ENCODE data around the gene VRK2.

- TF ChIP-seq BRCA1 (IDR thresholded peaks at IDR 0.05; ENCODE audit: low read depth, low read length) (no peak), CTCF (IDR thresholded peaks at IDR 0.05 in 2 of 3, conservative IDR thresholded peaks at IDR 0.05 in 1 of 3; ENCODE audit: control insufficient read depth in 2 of 3, extremely low read depth in 1 of 3, insufficient read depth in 1 of 3, low read depth in 3 of 3, low read length in 3 of 3) (no peak), SP1 (IDR thresholded peaks at IDR 0.05; ENCODE audit: low read depth, low read length) (no peak), MXI1 (IDR thresholded peaks at IDR 0.05; ENCODE audit: low read depth, low read length) (no peak), YY1 (IDR thresholded peaks at IDR 0.05; ENCODE audit: low read depth, low read length) (no peak), FOS (IDR thresholded peaks at IDR 0.05; ENCODE audit: borderline replicate concordance, extremely low read depth, insufficient read length) (no peak), EZH2 (IDR thresholded peaks at IDR 0.05; ENCODE audit: borderline replicate concordance, control insufficient read depth, low read depth, low read length) (no peak), CHD4 (IDR thresholded peaks at IDR 0.05) (no peak), TAF1 (IDR thresholded peaks at IDR 0.05; ENCODE audit: borderline replicate concordance, low read depth, low read length) (no peak)
- TF ChIP-seq, protein P1, sequence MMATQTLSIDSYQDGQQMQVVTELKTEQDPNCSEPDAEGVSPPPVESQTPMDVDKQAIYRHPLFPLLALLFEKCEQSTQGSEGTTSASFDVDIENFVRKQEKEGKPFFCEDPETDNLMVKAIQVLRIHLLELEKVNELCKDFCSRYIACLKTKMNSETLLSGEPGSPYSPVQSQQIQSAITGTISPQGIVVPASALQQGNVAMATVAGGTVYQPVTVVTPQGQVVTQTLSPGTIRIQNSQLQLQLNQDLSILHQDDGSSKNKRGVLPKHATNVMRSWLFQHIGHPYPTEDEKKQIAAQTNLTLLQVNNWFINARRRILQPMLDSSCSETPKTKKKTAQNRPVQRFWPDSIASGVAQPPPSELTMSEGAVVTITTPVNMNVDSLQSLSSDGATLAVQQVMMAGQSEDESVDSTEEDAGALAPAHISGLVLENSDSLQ (IDR thresholded peaks at IDR 0.05): no peak
Measured at GRCh38 chr2:58064086-58064485, 17.5 kb downstream of the VRK2 start.
